Embryonic facial prominence (tissue), 1 donor: ENCODE data around the gene SEC14L1.
"Not testable (repeated sequence)": the region's sequence is repeated elsewhere in the genome, so short reads cannot be mapped to it uniquely, and the experiment has no call there.

Experiments
- DNase-seq: peaks from one replicate; pipeline ENCODE4 v3.0.0-alpha.2; 2016; ENCODE audit errors: extremely low spot score

The SEC14L1 gene

DNA sequence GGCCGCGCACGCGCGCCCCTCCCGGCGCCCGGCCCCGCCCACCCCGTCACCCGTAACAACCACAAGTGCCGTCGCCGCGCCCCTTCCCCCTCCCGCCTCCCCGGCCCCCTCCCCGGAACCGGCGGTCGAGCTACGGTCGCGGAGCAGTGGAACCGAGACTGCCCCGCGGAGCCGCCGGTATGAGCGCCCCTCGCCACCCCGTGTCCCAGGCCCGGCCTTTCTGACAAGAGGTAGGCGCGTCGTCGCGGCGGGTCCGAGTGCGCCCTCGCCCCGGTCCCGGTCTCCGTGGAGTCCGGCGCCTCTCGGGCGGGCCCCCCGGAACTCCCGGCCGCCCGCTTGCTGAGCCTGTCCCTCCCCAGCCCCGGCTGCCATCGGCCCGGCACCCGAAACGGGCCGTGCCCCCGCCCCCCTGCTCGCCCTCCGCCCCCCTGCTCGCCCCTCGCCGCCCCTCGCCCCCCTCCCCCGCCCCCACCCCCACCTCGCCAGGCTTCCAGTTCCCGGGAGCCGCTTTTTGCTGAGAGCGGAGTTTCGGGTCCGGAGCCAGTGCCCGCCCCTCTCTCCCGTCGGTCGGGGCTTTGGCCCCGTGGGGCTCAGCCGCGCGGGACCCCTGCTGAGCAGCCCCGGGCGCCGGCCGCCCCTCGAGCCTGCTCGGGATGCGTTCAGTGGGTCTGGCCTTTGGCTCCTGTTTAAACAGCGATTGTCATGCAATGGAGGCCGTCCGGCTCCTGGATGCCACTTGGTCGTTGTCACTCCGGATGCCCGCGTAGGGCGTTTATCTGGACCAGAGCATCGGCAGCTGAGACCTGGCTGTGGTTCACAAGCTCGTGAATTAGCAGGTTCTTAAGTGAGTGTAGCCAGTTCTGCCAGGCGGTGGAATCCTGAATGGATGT is at the start of gene SEC14L1:
TSS of gene SEC14L1 (plus strand) at position 92 of the 890 bp plus-strand sequence. CDS start 2,628 bp downstream, outside the sequence.
- no peak for DNase-seq

DNA sequence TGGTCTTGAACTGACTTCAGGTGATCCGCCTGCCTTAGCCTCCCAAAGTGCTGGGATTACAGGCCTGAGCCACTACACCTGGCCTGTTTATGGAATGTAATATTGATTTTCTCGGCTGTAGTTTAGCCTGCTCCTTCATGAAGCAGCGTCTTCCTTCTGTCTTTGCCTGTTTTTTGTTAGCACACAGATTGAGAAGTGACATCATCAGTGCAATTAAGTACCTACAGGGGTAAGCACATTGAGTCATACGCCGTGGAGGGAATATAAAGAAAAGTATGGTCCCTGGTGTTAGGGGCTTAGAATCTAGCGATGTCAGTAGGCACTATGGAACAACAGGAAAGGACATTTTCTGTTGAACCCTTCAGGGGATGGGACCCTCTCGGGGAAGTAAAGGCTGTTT is 48.7 kb upstream of the SEC14L1 start:
- DNase-seq, result no peak

DNA sequence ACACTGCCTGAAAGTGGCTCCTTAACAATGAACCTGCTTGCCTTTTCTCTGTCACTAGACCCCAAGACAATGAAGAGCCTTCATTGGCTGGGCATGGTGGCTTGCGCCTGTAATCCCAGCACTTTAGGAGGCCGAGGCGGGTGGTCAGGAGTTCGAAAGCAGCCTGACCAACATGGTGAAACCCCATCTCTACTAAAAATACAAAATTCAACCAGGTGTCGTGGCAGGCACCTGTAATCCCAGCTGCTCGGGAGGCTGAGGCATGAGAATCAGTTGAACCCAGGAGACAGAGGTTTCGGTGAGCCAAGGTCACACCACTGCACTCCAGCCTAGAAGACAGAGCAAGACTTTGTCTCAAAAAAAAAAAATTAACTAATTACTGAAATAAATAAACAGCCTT is 45.3 kb upstream of the SEC14L1 start:
- no peak for DNase-seq

DNA sequence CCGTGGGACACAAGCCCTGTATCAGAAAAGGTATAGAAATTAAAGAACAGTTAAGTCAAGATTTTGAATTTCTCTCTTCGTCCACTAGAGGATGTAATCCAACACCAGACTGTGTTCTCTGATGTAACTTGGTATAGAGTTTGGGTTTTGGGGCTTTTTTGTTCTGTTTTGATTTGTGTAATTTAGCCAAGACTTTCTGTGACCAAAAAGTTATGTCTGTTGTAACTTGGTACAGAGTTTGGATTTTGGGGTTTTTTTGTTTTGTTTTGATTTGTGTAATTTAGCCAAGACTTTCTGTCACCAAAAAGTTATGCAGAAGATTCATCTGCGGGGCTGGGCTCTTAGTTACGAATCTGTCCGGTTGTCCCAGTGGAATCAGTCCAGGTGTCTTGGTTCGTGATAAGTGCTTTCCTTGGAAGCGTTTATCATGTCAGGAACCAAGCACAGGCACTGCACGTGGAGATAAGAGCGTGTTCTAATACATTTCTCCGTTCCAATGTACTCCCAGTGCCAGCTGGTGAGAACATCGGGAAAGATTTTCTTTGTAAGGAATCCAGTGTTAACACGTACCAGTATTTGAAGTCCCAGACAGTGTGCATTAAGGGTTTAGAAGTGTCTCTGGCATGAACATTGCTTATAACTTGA is 44.1 kb upstream of the SEC14L1 start:
- DNase-seq, result no peak

DNA sequence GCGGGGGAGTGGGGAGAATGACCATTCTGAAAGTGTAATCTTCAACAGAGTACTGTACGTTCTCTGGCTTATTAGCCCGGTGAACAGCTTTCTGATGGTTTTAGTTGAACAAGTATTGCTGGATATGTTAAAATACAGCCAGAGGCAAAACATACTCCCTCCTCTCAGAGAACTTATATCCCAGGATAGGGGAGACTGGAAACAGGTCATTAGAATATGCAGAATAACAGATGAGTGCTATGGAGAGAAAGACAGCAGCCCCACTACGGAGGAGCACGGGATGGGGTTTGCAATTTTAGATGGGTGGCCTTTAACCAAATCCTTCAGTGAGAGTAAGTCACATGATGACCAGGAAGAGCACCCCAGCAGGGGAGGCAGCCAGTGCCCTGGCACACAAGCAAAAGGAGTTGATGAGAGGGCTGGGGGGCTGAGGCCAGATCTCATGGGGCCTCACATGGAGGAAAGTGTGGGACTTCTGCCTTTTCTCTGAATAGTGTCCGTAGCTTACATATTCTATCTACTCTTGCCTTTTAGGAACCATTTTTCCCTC is 43.1 kb upstream of the SEC14L1 start:
- no peak for DNase-seq

DNA sequence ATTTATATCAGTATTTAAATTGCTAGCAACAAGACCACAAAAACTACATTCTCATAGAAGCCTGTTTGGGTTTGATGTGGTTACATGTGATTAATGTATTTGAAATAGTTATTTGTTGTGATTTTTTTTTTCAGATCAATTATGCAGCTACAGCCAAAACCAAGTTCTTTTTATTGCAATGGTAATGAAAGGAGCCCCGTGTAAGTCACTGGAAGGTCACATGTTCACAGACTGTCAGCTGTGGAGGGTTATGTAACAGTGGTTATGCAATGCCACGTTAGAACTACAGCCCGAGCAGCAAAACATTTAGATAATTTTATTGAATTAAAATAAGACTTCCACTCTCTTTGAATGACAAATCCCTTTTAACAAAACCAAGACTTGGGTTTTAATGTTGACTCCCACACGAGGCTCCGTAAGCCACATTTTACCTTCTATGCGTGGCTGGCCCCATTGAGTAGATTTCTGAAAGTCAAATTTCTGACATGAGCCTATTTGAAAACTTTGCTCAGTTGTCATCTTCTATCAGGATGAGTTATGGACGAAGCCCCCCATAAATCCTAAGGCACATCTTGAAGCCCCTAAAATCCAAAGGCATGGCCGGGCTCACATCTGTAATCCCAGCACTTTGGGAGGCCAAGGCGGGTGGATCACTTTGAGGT is 41.8 kb upstream of the SEC14L1 start:
- DNase-seq, result no peak

DNA sequence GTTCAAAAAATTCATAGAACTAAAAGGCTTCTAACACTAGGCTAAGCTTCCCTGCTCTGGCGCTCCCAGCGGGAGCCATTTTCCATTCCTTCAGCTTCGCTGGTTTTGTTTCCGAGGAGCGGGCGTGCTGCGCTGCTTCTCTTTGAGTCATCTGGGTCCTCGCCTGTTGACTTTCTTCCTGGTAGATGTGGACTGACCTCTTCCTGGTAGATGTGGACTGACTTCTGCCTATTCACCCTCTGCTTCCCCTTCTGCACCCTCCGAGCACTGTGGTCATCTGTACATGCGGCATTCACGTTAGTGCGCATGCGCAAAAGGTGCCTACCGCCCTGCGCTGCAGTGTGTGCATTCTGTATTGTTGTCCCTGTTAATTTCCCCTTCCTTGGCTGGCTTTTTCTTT is 40.8 kb upstream of the SEC14L1 start:
- no peak for DNase-seq

DNA sequence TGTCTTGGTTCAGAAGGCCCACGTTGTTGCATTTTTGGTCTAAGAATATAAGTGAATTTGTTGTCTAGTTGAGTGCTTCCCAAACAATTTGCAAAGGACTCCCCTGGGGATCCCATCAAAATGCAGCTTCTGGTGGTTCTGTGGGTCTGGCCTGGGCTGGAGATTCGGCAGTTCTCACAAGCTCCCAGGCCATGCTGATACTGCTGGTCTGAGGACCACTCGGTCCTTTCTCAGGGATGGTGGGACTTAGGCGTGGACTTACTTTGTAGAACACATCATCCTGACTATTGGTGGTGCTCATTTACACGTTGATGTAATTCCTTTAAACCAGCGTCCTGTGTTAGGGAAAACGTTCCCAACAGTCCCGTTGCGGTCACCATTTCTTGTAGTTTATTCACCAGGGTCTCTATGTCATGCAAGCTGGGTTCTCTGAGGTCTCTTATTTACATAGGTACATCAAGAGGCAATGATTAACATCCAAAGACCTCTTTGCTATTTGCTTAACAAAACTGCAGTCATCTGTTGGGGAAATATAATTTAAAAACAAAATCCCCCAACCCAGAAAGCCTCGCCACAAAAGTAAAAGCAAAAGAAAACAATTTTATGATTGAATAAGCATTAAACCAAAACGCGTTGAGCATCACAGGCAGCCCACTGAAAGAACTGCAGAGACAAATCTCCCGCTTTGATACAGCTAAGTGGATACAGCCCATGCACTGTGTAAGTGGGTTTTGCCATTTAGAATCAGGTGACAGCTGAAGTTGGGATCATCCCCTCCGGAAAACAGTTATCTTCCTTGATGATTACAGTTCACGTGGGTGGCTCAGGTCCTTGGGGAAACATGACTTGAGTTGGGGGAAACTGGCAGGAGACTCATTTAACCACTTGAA is 39.0 kb upstream of the SEC14L1 start:
- no peak for DNase-seq

DNA sequence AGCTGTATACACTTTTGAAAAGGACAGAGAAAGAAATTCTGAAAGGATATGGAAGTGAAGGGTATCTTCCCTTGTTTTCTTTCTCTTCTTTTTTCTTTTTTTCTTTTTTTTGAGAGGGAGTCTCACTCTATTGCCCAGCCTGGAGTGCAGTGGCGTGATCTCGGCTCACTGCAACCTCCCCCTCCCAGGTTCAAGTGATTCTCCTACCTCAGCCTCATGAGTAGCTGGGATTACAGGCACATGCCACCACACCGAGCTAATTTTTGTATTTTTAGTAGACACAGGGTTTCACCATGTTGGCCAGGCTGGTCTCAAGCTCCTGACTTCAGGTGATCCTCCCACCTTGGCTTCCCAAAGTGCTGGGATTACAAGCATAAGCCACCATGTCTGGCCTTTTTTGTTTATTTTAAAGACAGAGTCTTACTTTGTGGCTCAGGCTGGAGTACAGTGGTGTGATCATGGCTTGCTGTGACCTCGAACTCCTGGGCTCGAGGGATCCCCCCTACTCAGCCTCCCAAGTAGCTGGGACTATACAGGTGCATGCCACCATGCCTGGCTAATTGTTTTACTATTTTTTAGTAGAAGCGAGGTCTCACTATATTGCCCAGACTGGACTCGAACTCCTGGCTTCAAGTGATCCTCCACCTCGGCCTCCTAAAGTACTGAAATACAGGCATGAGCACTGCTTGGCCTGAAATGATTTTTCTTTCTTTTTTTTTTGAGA is 38.2 kb upstream of the SEC14L1 start:
- DNase-seq, result not testable (repeated sequence)

DNA sequence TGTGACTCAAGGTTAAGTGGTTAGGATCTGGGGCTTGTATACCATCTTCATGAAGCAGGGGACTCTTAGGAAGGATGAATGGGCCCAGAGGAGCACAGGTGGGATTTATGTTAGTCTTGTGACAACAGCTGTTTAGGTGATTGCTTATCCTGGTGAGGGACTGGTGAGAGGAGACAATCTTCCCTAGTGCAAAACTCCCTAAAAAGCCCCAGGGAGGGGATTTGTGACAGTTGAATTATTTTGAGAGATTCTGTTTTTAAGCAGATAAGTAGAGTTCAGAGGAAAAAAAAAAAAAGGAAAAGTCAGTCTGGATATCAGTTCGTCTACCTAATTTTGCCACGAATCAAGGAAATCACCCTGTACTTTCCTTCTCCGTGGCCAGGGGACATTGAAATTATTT is 35.1 kb upstream of the SEC14L1 start:
- DNase-seq, result no peak

DNA sequence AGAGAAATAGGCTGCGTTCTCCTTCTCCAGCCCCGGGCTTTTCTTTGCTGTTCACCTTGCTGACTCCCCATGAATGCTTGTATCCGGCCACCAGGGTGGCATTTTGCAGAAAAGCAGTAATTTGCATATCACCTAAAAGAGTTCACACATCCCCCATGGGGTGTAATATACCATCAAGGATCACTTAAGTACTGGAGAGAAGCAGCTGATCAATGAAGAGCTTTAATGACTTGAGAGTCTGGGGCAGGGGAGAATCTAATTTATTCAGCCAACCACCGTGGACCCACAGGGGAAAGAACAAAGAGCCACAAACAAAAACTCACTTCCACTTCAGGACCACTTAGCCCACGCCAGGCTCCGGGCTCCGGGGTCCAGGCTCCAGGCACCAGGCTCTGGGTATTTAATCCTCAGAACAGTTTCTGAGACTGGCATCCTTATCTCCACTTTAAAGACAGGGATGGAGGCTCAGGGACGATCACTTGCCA is 33.9 kb upstream of the SEC14L1 start:
- no peak for DNase-seq

DNA sequence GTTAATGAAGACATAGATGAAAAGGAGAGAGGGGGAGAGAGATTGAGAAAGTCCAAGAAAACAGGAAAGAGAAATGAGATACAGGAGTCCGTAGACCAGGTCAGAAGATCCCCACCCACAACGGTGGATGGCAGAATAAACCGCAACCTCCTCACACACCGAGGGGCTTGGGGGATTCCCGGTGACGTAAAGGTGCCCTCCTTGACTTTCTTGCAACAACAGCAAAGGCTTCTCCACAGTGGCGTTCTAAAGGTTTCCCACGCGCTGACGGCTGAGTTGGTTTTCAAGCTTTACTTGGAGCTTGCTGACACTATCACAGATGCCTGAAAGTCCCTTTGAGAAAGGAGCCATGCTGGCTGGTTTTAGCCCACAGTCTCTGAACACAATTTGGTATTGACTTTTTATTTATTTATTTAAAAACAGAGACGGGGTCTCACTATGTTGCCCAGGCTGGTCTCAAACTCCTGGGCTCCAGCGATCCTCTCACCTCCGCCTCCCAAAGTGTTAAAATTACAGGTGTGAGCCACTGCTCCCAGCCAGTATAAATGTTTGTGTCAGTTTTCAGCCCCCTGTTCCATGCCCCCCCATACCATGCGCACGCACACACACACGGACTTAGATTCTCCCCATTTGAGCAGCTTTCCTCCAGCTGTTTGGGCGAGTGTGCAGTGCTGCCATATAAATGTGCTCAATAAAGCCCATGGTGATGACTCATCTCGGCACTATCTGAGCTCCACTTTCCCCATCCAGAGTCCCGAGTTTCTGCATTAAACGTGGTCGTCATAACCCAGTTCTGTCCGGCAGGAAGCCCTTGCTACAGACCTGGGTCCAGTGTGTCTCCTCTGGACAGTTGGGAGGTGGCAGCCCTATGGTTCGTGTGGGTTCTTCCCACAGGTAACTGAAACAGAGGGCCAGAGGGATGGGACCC is 33.0 kb upstream of the SEC14L1 start:
- no peak for DNase-seq

DNA sequence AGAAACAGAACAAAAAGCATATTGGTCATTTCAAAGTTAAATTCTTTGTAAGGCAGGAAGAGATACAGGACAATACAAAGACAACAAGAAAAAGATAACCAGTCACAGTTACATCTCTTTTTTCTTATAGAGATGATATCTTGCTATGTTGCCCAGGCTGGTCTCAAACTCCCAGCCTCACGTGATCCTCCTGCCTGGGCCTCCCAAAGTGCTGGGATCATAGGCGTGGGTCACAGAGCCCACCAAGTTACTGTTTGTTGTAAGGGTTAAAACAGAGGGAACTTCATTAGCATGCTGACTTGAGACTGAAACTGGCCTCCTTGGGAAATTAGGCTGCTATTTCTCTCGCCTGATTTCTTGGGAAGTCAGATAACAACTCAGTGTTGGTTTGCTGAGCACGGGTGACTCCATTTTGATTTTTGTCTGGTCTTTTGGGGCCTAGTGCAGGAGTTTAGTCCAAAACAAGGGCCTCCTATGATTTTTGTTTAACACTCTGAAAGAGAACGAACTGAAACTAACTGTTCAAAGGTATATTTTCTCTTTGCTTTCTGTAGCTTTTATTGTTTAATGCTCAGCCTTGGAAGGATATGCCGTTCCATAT is 31.5 kb upstream of the SEC14L1 start:
- DNase-seq, result no peak

DNA sequence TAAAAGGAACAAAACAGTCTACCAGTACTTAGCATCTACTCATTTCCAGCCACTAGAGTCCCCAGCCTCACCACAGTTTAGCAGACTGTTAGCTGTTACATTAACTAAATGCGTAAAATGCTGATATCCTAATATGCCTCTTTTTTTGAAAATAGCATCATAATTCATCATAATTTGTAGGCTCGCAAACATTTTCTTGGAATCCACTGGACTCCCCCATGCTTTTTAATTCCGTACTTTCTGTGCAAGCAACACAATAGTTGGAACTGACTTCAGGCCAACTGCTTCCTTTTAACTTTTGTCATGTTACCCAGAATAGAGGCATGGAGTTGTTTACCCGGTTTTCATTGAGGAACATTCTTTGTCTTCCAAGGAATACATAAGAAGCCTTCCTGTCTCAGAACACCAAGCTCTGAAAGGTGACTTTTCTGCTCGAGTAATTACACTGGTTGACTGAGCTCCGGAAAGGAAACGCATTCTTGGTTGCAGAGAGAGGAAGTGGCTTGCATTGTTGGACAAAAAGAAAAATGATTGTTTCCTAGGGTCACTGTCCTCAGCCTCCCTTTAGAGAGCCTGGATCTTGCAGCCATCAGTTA is 30.9 kb upstream of the SEC14L1 start:
- DNase-seq, result no peak

DNA sequence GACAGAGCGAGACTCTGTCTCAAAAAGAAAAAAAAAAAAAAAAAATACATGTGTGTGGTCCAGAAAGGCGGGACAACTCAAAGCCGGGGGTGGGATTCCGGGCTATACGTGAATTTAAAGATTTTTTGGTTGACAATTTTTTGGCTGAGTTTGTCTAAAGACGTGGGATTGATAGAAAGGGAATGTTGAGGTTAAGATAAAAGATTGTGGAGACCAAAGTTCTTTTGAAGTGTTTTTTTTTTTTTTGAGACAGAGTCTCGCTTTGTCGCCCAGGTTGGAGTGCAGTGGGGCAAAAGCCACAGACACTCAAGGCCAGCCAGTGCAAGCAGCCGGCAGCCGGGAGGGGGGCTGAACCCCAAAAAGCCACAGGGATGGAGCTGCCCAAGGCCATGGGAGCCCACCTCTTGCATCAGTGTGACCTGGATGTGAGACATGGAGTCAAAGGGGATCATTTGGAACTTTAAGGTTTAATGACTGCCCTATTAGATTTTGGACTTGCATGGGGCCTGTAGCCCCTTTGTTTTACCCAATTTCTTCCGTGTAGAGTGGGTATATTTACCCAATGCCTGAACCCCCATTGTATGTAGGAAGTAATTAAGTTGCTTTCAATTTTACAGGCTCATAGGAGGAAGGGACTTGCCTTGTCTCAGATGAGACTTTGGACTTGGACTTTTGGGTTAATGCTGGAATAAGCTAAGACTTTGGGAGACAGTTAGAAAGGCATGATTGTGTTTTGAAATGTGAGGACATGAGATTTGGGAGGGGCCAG is 29.4 kb upstream of the SEC14L1 start:
- not testable (repeated sequence) for DNase-seq

DNA sequence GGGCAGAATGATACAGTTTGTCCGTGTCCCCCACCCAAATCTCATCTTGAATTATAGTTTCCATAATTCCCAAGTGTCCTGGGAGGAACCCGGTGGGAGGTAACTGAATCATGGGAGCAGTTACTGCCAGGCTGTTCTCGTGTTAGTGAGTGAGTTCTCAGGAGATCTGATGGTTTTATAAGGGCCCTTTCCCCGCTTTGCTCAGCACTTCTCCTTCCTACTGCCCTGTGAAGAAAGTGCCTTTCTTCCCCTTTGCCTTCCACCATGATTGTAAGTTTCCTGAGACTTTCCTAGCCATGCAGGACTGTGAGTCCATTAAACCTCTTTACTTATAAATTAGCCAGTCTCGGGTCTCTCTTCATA is 28.9 kb upstream of the SEC14L1 start:
- no peak for DNase-seq

DNA sequence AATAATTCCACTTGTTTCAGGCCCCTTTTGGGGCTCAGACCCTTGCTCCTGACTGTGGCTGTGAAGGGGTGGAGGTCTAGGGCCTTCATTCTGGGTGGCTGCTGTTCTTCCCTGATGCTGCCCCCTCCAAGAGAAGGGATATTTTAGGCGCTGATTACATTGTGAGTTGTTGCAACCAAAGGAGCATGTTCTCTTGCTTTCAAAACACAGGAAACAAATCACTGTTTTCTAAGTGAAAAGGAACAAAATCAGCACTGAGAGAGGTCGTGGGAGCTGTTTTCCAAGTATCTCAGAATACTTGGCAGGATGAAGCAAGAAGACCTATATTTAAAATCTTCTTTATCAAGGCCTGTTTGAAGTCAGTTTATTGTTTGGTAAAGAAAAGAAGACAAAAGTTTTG is 25.3 kb upstream of the SEC14L1 start:
- DNase-seq, result no peak

DNA sequence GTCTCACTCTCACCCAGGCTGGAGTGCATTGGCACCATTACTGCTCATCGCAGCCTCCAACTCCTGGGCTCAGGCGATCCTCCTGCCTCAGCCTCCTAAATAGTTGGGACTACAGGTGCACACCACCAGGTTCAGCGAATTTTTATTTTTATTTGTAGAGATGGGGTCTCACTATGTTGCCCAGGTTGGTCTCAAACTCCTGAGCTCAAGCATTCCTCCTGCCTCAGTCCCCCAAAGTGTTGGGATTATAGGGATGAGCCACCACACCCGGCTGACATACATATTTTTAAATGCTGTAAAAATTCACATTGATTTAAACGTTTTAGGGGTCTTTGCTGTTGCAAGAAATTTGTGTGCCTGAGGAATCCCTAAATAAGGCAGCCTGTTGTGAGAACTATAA is 24.8 kb upstream of the SEC14L1 start:
- no peak for DNase-seq
